Stimulated activated CD4-positive, alpha-beta T cell treated with anti-CD3 and anti-CD28 coated beads, Interleukin-1b, Interleukin-23, amount 100 ng/mL, for 48 hours (primary cell): ENCODE measurements around the gene KIF6.
A peak's percentile ranks its signal among the peaks of the same experiment; 100 is the strongest.

Experiments used
- DNase-seq: peaks from one replicate; pipeline ENCODE4 v3.0.0-alpha.2; 2020

The KIF6 gene

DNA sequence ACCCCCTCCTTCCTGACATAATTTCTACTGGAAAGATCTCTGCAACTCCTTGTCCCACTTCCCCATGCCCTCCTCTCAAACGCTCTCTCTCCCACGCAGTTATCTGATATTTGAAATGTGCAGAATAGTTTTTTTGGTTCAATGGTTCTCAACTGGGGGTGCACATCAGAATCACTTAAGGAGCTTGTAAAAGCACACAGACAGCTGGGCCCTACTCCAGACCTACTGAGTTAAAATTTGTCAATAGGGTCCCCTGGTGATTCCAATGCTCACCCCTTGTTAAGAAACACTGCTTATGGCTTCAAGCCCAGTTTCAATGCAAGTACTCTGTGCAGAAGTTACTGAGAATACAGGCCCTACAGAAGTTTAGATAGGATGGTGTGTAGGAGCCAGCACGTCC, 357.5 kb downstream of the KIF6 start:
- DNase-seq: no peak

- no peak for DNase-seq
These were observed 358.1 kb downstream of the KIF6 start for GRCh38 chr6:39366931-39367618.

GRCh38 chr6:39365281-39366074, 359.7 kb downstream of the KIF6 start:
- DNase-seq: no peak

DNA sequence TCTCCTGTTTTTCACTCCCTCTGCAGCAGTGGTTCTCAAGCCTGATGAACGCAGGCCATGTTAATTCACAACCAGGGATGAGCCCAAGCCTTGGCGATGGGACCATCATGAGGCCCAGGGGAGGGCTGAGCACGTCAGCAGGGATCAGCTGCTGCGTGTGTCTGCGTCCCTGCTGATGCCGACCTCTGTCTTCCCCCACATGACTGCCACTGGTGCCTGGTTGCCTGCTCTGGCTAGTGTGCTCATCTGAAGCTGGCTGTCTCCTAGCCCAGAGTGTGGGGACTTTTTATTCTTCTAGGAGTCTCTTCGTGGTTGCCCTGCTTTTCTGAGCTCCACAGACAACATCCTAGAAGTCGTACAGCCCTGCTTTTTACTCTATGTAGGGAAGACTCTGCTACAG, 361.9 kb downstream of the KIF6 start:
- no peak for DNase-seq

GRCh38 chr6:39362487-39362865, 362.7 kb downstream of the KIF6 start:
- no peak for DNase-seq

DNA sequence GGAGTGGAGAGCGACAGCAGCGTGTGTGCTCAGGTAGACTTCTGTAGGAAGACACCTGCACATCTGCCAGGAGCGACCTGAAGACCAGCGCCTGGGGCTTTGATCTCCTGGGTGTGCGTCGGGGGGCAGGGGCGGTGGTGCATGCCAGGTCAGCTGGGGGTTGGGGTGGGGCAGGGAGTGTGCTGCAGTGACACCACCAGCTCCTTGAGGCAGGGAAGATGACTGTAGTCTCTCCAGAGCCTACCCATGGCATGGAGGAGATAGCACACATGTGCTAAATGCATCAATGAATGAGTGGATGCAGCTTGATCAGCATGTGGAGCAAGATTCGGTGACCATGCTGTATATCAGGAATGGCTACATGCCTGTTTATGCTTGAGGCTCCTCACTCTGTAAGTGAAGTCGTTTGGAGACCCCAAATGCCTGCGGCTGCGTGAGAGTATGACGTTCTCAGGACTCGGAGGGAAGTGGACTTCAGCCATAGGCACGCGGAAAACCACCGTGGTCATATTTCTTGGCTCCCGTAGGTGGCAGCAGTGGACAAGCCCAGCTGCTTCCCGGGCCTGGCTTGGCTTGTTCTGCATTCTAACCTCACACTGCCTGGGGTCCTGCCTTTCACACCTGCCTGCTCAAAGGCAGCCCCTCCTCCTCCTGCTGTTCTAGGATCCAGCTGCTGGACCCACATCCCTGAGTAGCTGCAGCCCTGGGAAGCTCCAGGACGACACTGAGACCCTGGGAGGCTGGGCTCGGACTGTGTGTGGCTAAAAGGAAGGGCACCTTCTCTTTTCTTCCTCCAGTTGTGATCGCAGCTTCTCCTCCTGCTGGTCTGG, 363.3 kb downstream of the KIF6 start:
- DNase-seq: peak; percentile 51

- DNase-seq: no peak
These were observed 364.8 kb downstream of the KIF6 start for GRCh38 chr6:39360378-39360777.

DNA sequence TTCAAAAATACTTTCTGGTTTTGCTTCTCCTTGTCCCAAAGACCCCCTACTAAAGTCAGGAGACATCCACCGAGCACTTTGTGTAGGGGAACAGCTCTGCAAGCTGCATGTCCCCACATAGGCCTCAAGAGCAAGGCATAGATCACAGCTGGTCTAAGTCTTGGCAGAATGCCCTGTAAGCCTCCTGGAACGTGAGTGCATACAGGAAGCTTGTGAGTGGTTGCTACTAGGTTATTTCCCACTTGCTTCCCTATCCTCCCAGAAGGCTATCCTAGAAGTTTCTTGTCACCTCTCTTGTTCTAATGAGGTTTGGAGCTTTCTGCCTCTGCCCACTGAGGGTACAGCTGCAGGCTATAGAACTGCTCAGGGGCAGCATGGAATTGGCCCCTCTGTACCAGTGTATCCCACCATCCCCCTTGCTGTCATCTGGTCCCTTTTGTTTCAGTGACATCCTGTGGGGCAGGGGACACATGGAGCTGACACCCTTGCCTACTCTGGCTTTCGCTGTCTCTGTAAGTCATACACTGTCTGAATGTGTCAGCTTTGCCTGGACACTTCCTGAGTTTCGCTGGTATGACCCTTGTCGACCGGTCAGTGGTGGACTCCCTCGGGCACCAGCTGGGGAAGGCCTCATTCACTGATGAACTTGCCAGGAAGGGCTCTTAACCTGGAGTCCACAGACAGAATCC, 367.1 kb downstream of the KIF6 start:
- no peak for DNase-seq

GRCh38 chr6:39353698-39354315, 371.4 kb downstream of the KIF6 start:
- no peak for DNase-seq

- DNase-seq: no peak
These were observed 374.3 kb downstream of the KIF6 start for GRCh38 chr6:39350723-39351505.

GRCh38 chr6:39348740-39349139, 376.5 kb downstream of the KIF6 start:
- no peak for DNase-seq

DNA sequence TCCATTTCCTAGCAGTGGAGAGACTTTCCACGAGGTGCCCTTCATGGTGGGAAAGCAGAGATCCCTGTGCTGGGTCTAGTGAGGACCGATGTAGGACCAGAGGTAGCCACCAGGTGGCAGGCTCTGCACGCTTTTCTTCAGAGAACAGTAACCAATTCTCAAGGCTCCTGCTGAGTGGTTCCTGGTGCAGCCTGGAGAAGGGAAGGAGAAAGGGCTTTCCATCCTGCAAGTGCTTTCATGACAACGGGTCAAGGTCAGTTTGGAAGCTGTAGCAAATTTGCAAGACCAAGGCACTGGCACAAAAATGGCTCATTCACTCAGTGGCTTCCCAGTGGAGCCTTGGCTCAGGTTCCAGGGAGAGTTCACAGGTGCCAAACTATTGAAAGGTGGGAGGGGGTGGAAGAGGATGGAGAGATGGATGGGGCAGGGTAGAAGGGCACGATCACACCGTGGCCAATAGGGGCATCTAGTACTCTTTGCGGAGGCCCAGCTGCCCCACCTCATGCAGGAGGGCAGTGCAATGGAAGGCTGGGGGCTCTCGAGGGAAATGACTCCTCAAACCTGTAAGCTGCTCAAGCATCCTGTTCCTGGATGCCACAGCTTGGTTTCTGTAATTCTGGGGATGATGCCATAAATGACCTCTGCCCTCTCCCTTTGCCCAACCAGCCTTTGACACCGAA, 377.2 kb downstream of the KIF6 start:
- peak; percentile 54 for DNase-seq

DNA sequence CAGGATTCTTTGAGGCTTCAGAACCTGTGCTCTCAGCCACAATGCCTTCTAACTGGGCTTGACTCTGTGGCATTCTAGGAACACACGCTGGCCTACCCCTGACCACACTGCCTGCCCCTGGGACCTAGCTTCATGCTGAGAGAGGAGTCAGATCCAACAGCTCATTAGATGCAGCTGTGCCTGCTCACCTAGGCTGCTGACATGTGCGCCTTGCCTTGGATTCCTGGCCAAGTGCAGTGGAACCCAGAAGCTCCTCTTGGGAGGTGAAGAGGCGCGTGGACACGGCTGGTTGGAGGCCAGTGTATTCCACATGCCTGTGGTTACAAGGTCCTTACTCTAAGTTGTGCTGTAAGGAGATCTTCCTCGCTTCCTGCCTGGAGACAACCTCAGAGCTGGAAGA, 378.0 kb downstream of the KIF6 start:
- DNase-seq: no peak

GRCh38 chr6:39344821-39345280, 380.4 kb downstream of the KIF6 start:
- DNase-seq: no peak

- no peak for DNase-seq
These were observed 381.8 kb downstream of the KIF6 start for GRCh38 chr6:39343396-39343870.

- no peak for DNase-seq
These were observed 382.4 kb downstream of the KIF6 start for GRCh38 chr6:39342692-39343395.

DNA sequence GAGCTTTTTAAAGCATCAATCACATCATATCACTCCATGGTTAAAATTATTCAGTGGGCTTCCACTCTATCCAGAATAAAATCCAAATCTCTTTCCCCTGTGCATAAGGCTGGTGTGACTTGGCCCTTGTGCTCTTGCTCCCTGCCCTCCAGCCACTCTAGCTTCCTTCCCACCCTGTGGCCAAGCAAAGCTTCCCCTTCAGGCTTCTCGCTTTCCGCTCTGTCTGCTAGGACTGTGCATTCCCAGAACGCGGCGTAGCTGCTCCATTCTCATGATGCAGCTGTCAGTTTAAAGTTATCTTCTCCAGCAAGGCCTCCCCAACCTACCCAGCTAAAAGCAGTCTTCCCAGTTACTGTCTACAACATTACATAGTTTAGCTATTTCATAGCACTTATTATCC, 383.3 kb downstream of the KIF6 start:
- no peak for DNase-seq

- DNase-seq: no peak
These were observed 383.9 kb downstream of the KIF6 start for GRCh38 chr6:39341352-39341751.

DNA sequence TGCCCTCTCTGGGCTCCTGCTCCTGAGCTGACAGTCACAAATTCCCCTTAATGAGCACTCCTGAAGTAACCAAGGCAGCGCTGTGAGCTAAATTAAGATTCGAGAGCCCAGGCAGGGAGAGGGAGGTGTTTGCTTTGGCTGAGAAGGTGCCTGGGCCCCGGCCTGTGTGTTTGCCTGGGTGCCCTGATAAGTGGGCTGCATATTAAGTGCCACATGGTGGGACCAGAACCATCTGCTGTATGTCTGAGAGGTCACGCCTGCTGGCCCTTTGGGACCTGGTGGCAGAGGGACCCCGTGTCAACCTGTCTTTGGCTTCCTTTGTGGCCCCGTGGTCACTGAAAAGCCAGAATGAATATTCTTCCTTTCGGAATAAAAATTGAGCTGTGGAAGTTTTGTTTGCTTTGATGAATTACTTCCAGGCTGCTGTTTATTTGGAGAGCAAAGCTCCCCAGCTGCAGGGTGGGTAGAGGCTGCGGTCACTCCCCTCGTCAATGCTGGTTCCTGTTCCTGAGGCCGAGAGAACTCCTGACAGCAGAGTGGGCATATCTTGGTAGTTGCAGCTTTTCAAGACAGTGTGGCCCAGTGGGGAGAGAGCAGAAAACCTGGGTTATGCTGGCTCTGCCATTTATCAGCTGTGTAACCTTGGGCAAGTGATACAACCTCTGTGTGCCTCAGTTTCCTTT, 385.2 kb downstream of the KIF6 start:
- DNase-seq: no peak
